ENCODE measurements around the gene ZBTB7C. TPM values are rescaled to one million over a fixed set of nuclear protein-coding genes. Genes with fewer than 3 reads are reported as not detected.

Gene ZBTB7C
- polyA plus RNA-seq, 4 donors: 0.54 to 4.1 (median 1.5) TPM

DNA sequence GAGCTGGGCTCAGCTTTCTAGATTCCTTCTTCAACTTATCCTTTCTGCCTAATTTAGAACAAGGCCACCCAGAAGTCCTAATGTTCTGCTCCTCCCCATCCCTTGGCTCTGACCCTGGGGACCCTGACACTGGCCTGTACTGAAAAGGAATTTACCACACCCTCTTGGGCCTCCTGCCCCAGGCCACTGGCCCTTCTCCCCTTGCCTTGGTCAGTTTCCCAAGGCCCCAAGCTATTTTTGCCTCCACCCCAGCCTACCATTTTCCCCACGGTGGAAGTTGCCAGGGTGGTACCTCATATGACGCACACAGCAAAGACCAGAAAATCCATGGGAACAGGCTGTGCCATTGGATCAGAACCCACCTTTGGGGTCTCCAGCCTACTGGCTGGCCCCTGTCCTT, 72.1 kb downstream of the ZBTB7C start:
- Histone ChIP-seq H3K4me1 (ENCODE audit: control insufficient read depth in 3 of 3, insufficient read depth in 2 of 3, low read depth in 1 of 3, low read length in 2 of 3) (no peaks in the 10 kb centered on the region), H3K9me3 (ENCODE audit: control insufficient read depth in 2 of 2, insufficient read depth in 1 of 2, low read depth in 1 of 2, low read length in 1 of 2) (no peaks in the 10 kb centered on the region), H3K36me3 (ENCODE audit: control insufficient read depth in 3 of 3, insufficient read depth in 2 of 3, low read depth in 1 of 3, low read length in 3 of 3) (no peaks in the 10 kb centered on the region), H3K27me3 (ENCODE audit: control insufficient read depth in 3 of 3, insufficient read depth in 3 of 3, low read length in 3 of 3) (no peaks in the 10 kb centered on the region), H3K27ac (ENCODE audit: low read depth in 1 of 3, low read length in 2 of 3) (no peak overlapping the region), H3K4me3 (ENCODE audit: low read depth in 1 of 3, low read length in 3 of 3) (no peak overlapping the region)
- FAIRE-seq: no peak
- WGBS, 3 donors: 90 to 96% (median 93%) methylated on average over 2 of the region's 2 CpGs
- no peak for DNase-seq

DNA sequence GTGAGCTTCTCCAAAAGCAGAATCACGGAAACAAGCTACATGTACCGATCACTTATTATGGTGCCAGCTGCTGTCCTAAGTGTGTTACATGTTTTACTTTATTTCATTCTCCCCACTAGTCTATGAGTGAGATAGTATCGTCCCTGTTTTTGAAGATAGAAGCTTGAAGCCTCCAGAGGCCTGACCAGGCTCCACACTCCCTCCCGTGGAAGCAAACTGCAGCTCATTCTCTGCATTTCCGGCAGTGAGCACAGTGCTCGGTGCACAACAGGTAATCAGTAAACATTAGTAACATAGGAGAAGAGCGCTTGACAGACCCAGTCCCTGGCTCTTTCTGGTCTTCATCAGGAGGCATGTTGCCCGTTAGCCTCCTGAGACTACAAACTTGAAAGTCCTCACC, 72.9 kb downstream of the ZBTB7C start:
- FAIRE-seq (no peak), DNase-seq (no peak)
- Histone ChIP-seq H3K27me3 (ENCODE audit: control insufficient read depth in 3 of 3, insufficient read depth in 3 of 3, low read length in 3 of 3) (no peaks in the 10 kb centered on the region), H3K4me3 (ENCODE audit: low read depth in 1 of 3, low read length in 3 of 3) (no peak overlapping the region), H3K27ac (ENCODE audit: low read depth in 1 of 3, low read length in 2 of 3) (no peak overlapping the region), H3K9me3 (ENCODE audit: control insufficient read depth in 2 of 2, insufficient read depth in 1 of 2, low read depth in 1 of 2, low read length in 1 of 2) (no peaks in the 10 kb centered on the region), H3K36me3 (ENCODE audit: control insufficient read depth in 3 of 3, insufficient read depth in 2 of 3, low read depth in 1 of 3, low read length in 3 of 3) (no peaks in the 10 kb centered on the region), H3K4me1 (ENCODE audit: control insufficient read depth in 3 of 3, insufficient read depth in 2 of 3, low read depth in 1 of 3, low read length in 2 of 3) (no peaks in the 10 kb centered on the region)
- 77 to 80% (median 77%) methylated on average over 8 of the region's 8 CpGs for WGBS, 3 donors

DNA sequence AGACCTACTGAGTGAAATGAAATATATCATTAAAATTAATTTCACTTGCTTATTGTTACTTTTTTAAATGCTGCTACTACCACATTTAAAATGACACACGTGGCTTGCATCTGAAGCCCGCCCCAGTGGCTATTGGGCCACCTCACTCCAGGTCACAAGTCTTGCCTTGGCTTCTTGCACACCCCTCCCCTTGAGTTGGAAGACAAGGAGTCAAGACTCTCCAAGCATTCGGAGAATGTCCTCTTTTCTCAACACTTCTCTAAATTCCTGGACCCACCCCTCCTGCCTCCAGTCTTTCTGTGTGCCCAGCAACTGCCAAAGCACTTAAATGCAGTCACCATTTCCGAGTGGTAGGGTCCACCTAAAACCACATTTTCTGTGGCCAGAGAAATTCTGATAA, 73.4 kb downstream of the ZBTB7C start:
- Histone ChIP-seq H3K27me3 (ENCODE audit: control insufficient read depth in 3 of 3, insufficient read depth in 3 of 3, low read length in 3 of 3) (no peaks in the 10 kb centered on the region), H3K9me3 (ENCODE audit: control insufficient read depth in 2 of 2, insufficient read depth in 1 of 2, low read depth in 1 of 2, low read length in 1 of 2) (no peaks in the 10 kb centered on the region), H3K4me1 (ENCODE audit: control insufficient read depth in 3 of 3, insufficient read depth in 2 of 3, low read depth in 1 of 3, low read length in 2 of 3) (no peaks in the 10 kb centered on the region), H3K4me3 (ENCODE audit: low read depth in 1 of 3, low read length in 3 of 3) (no peak overlapping the region), H3K27ac (ENCODE audit: low read depth in 1 of 3, low read length in 2 of 3) (no peak overlapping the region), H3K36me3 (ENCODE audit: control insufficient read depth in 3 of 3, insufficient read depth in 2 of 3, low read depth in 1 of 3, low read length in 3 of 3) (no peaks in the 10 kb centered on the region)
- no peak for DNase-seq
- FAIRE-seq: no peak
- 78 to 81% (median 79%) methylated on average over 4 of the region's 4 CpGs for WGBS, 3 donors

DNA sequence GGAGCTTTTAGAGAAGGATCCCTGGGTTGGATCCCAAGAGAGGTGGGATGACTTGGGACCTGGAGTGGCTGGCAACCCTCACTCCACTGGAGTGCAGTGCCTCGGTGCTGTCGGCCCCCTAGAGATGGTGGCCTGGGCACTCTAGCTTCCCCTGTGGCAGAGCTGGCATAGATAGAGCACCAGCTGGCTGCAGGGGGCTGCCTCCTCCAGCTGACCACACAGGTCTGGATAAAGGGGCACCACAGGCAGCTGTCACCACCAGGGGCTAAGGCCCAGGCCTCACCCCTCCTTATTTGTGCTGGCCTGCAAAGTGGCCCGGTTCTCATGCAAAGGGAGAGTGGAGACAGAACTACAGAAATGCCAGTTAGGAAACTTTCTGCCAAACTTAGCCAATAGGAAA, 74.3 kb downstream of the ZBTB7C start:
- 90 to 99% (median 95%) methylated on average over 3 of the region's 3 CpGs for WGBS, 3 donors
- Histone ChIP-seq H3K36me3 (ENCODE audit: control insufficient read depth in 3 of 3, insufficient read depth in 2 of 3, low read depth in 1 of 3, low read length in 3 of 3) (no peaks in the 10 kb centered on the region), H3K27ac (ENCODE audit: low read depth in 1 of 3, low read length in 2 of 3) (no peak overlapping the region), H3K27me3 (ENCODE audit: control insufficient read depth in 3 of 3, insufficient read depth in 3 of 3, low read length in 3 of 3) (no peaks in the 10 kb centered on the region), H3K4me3 (ENCODE audit: low read depth in 1 of 3, low read length in 3 of 3) (no peak overlapping the region), H3K4me1 (ENCODE audit: control insufficient read depth in 3 of 3, insufficient read depth in 2 of 3, low read depth in 1 of 3, low read length in 2 of 3) (no peaks in the 10 kb centered on the region), H3K9me3 (ENCODE audit: control insufficient read depth in 2 of 2, insufficient read depth in 1 of 2, low read depth in 1 of 2, low read length in 1 of 2) (no peaks in the 10 kb centered on the region)
- no peak for FAIRE-seq
- no peak for DNase-seq

DNA sequence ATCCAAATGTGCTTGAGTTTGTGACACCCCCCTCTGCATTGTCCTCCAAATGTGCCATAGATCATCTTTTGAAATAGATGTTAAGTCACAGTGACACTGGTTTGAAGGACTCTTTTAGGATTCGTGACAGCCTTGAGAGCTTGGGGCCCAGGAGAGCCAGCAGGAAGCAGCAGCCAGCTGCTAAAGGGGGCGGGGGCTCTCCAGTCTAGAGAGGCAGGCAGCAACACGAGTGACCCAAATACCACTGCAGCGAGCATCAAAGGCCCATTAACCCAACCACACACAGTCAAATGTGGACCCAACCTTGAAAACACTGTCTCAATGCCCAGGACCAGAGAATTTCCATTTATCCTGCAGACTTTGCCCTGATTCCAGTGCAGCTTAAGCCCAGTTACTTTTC, 75.6 kb downstream of the ZBTB7C start:
- no peak for DNase-seq
- H3K27me3 ChIP-seq (ENCODE audit: control insufficient read depth in 3 of 3, insufficient read depth in 3 of 3, low read length in 3 of 3): no peaks in the 10 kb centered on the region
- H3K4me1 ChIP-seq (ENCODE audit: control insufficient read depth in 3 of 3, insufficient read depth in 2 of 3, low read depth in 1 of 3, low read length in 2 of 3): no peaks in the 10 kb centered on the region
- H3K27ac ChIP-seq (ENCODE audit: low read depth in 1 of 3, low read length in 2 of 3): no peak overlapping the region
- WGBS, 3 donors: 41 to 62% (median 47%) methylated on average over 4 of the region's 4 CpGs
- no peaks in the 10 kb centered on the region for H3K36me3 ChIP-seq (ENCODE audit: control insufficient read depth in 3 of 3, insufficient read depth in 2 of 3, low read depth in 1 of 3, low read length in 3 of 3)
- no peak for FAIRE-seq
- no peak overlapping the region for H3K4me3 ChIP-seq (ENCODE audit: low read depth in 1 of 3, low read length in 3 of 3)
- no peaks in the 10 kb centered on the region for H3K9me3 ChIP-seq (ENCODE audit: control insufficient read depth in 2 of 2, insufficient read depth in 1 of 2, low read depth in 1 of 2, low read length in 1 of 2)

DNA sequence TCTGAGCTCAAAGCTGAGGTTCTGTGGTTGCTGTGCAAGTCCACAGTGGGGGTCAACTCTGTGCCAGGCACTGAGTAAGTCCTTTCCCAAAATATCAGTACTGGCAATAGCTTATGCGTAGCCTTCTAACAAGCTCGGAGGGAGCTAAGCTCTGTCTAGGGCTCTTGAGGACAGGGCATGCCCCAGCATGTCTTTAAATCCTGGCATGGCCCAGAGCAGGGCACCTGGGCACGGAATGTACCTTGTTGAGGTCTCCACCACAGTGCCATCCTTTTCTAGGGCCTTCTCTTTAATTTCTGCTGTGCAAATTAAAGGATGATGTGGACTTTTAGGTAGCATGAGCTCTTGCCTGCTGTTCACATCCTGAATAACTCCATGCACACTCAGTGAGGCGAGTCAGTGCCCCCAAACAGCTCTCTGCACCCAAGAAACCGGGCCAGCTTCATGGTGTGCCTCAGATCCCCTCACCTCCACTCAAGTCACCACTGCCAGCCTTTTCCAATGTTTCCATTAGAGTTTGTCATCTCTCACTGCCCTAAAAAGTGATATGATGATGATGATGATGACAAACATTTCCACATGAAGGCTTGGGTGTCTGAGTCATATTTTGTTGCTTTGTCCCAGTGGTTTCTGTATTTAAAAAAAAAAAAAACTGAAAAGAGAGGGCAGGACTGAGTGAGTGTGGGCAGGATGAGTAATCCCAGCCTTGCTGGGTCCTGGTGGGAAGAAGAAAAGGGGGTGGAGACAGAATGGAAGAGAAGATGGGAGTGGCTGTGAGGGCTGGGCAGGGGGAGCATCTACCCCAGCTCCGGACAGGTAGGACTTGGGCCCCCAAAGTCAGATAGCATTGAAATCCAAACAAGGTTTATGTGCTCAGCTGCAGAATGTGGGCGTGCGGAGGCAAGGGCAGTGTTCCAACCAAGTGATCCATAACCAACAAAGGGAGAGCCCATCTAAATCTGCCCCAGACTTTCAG, 78.9 kb downstream of the ZBTB7C start:
- Histone ChIP-seq H3K9me3 (ENCODE audit: control insufficient read depth in 2 of 2, insufficient read depth in 1 of 2, low read depth in 1 of 2, low read length in 1 of 2) (no peaks in the 10 kb centered on the region), H3K4me1 (ENCODE audit: control insufficient read depth in 3 of 3, insufficient read depth in 2 of 3, low read depth in 1 of 3, low read length in 2 of 3) (no peaks in the 10 kb centered on the region), H3K27ac (ENCODE audit: low read depth in 1 of 3, low read length in 2 of 3) (no peak overlapping the region), H3K36me3 (ENCODE audit: control insufficient read depth in 3 of 3, insufficient read depth in 2 of 3, low read depth in 1 of 3, low read length in 3 of 3) (no peaks in the 10 kb centered on the region), H3K27me3 (ENCODE audit: control insufficient read depth in 3 of 3, insufficient read depth in 3 of 3, low read length in 3 of 3) (no peaks in the 10 kb centered on the region), H3K4me3 (ENCODE audit: low read depth in 1 of 3, low read length in 3 of 3) (no peak overlapping the region)
- FAIRE-seq (no peak), DNase-seq (no peak)
- 56 to 75% (median 60%) methylated on average over 8 of the region's 8 CpGs for WGBS, 3 donors

DNA sequence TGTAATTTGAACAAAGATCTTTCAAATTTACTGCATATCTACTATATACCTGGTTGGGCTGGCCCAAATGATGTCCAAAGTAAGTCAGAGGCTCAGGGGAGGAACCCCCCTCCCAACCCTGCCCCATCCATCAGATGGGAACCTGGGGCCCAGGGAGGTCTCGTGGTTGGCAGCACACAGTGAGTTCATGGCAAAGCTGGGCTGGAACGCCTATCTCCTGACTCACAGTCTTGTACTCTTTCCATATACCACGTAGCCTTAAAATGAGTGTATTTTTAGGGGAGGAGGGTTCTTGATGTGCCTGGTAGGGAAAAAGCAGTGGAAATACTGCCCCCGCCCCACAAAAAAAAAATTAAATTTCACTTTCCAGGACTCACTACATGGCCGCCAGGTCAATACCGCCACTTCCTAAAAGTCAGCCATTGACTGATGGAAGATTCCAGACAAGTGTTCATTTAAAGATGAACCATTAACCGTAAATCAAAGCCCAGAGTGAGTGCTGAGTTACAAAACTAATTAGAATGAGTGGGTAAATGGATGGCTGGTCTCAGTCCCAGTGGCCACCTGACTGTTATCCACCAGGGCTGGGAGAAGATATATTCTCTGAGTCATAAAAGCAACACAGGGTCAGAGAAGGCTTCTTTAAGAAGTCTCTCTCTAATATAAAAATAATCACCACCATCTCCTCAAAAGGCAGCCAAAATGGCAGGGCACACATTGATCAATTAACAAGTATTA, 80.5 kb downstream of the ZBTB7C start:
- Histone ChIP-seq H3K4me3 (ENCODE audit: low read depth in 1 of 3, low read length in 3 of 3) (no peak overlapping the region), H3K9me3 (ENCODE audit: control insufficient read depth in 2 of 2, insufficient read depth in 1 of 2, low read depth in 1 of 2, low read length in 1 of 2) (no peaks in the 10 kb centered on the region), H3K27me3 (ENCODE audit: control insufficient read depth in 3 of 3, insufficient read depth in 3 of 3, low read length in 3 of 3) (no peaks in the 10 kb centered on the region), H3K27ac (ENCODE audit: low read depth in 1 of 3, low read length in 2 of 3) (no peak overlapping the region), H3K36me3 (ENCODE audit: control insufficient read depth in 3 of 3, insufficient read depth in 2 of 3, low read depth in 1 of 3, low read length in 3 of 3) (no peaks in the 10 kb centered on the region), H3K4me1 (ENCODE audit: control insufficient read depth in 3 of 3, insufficient read depth in 2 of 3, low read depth in 1 of 3, low read length in 2 of 3) (no peaks in the 10 kb centered on the region)
- WGBS, 3 donors: 83 to 94% (median 90%) methylated on average over 7 of the region's 7 CpGs
- DNase-seq: no peak
- FAIRE-seq: no peak

DNA sequence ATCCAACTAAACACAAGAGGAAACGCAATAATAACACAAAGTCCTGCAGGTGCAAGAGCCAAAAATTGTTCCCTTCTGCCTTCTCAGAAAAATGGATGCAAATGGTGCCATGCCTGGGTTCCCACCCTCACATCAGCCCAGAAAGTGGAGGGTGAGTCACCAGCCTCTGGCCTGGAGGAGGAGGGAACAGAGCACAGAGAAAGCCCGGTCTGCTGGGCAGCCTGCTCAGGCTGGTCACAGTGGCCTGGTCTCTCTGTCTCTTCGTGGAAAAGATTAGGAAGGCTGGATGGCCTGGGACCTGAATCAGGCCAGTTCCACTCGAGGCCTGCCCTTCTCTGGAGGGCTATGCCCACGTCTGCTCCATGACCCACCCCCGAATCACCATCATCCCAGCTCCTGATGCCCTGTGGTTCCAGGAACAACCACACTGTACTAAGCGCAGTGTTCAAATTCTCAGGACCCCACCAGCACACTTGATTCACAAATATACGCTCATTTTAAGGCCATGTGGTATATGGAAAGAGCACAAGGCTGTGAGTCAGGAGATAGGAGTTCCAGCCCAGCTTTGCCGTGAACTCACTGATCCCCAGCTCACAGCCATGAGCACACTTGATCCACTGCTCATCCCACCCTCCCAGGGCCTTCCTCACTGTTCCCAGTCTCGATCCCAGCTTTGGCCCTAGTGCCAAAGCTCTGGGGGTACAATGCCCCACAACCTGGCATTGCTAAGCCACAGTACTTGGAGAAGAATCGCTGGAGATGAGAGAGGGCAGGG, 82.1 kb downstream of the ZBTB7C start:
- FAIRE-seq (no peak), DNase-seq (no peak)
- WGBS, 3 donors: 83 to 88% (median 87%) methylated on average over 11 of the region's 11 CpGs
- H3K4me1 ChIP-seq (ENCODE audit: control insufficient read depth in 3 of 3, insufficient read depth in 2 of 3, low read depth in 1 of 3, low read length in 2 of 3): no peaks in the 10 kb centered on the region
- H3K9me3 ChIP-seq (ENCODE audit: control insufficient read depth in 2 of 2, insufficient read depth in 1 of 2, low read depth in 1 of 2, low read length in 1 of 2): no peaks in the 10 kb centered on the region
- H3K36me3 ChIP-seq (ENCODE audit: control insufficient read depth in 3 of 3, insufficient read depth in 2 of 3, low read depth in 1 of 3, low read length in 3 of 3): no peaks in the 10 kb centered on the region
- H3K27ac ChIP-seq (ENCODE audit: low read depth in 1 of 3, low read length in 2 of 3): no peak overlapping the region
- H3K4me3 ChIP-seq (ENCODE audit: low read depth in 1 of 3, low read length in 3 of 3): no peak overlapping the region
- H3K27me3 ChIP-seq (ENCODE audit: control insufficient read depth in 3 of 3, insufficient read depth in 3 of 3, low read length in 3 of 3): no peaks in the 10 kb centered on the region

Measured in small intestine (tissue), 7 donors.